GM19397 (cell line): ENCODE measurements around the gene ATP10A.

Experiments used
- ATAC-seq: cut with Tn5 transposase; IDR thresholded peaks from one replicate; pipeline ENCODE4 v1.9.1; 2021; ENCODE audit warnings: mild to moderate bottlenecking, moderate library complexity; ENCODE audit not compliant: unreplicated experiment

ATP10A gene

GRCh38 chr15:25708391-25708790, 154.7 kb downstream of the ATP10A start:
- no peak for ATAC-seq

DNA sequence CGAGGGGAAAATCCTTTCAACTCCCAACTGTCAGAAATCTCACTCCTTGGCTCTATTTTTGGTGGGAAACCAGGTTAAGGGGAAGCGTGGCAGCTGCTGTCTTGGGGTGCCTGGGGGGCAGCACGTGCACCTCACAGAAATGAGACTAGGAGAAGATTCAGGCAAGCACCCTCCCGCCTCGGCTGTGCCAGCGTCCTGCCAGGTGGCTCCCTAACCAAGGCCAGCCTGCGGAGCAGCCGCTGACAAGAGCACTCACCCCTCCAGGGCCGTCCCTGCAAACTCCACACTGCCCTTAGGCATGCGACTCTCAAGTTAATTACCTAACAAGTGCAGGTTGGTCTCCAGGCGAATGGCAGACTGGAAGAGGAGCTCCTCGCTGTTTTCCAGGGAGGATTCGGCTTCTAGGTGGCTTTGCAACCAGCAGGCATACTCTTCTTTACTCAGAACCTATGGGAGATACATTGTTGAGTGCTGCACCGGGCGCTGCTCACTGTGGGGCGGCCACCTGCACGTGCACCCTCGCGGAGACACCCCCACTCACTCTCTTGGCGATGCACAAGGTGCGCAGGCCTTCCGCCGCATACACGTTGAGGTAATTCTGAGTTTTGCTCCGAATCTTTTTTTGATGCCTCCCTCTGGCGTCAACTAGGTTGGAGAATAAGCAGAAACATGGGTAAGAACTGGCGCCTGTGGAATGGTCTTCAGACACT, 155.3 kb downstream of the ATP10A start:
- no peak for ATAC-seq

GRCh38 chr15:25706176-25706955, 156.8 kb downstream of the ATP10A start:
- ATAC-seq: no peak

- no peak for ATAC-seq
Observed at GRCh38 chr15:25705433-25706115, 157.6 kb downstream of the ATP10A start.

GRCh38 chr15:25703726-25704125, 159.4 kb downstream of the ATP10A start:
- ATAC-seq: no peak

- no peak for ATAC-seq
Observed at GRCh38 chr15:25701721-25702465, 161.2 kb downstream of the ATP10A start.

- no peak for ATAC-seq
Observed at GRCh38 chr15:25700916-25701315, 162.2 kb downstream of the ATP10A start.

GRCh38 chr15:25697586-25697985, 165.5 kb downstream of the ATP10A start:
- ATAC-seq: no peak

DNA sequence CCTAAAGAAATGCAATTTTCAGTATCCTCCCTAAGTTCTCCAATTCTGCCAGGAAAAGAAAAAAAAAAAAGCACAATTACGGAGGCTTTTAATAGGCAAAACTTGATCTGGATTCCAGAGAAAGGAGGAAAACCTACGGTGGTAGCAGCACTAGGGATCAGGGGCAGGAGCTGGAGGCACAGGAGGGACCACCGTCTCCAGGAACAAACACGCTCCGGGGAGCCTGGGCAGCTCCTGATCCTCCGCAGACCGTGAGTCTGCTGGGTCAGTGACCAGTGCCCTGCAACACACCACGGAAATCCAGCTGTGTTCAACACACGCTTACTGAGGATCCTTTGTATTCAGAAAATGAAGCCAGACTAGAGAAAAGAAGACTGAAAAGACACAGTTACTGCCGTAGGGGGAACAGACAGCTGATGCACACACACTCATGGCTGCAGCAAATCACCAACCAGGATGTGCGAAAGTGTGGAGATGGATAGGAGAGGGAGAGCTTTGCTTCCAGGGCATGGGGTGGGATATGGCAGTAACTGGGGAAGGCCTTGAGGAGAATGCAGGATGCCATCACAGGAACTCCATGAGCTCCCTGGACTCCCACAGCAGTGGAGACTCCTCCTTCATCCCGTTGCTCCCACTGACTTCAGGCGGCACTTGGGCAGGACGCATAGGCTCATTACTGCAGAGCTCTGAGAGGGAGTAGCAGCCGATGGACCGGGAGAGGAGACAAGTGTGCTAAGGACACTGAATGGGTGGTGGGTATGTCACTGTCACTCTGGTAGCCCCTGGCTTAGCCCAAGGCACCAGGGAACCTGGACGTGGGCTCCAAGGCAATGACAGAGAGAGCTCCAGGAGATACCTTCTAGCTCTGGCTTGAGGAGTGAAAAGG, 167.0 kb downstream of the ATP10A start:
- no peak for ATAC-seq

GRCh38 chr15:25694823-25695312, 168.3 kb downstream of the ATP10A start:
- no peak for ATAC-seq

DNA sequence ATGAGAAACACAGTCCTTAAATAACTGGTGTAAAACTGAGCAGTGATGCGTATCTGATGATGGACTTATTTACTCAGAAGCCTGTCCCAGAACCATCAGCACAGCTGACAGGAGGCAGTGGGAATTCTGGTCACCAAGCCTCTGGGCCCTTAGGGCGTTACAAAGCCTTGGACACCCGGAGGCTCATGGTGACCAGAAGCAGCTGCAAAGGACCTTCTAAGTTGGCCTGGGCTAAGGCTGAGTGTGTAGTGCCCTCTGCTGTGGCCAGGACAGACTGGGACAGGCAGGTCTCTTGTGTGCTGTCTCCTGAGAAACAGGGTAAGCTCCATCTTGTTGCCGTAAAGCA, 168.9 kb downstream of the ATP10A start:
- ATAC-seq: no peak

- no peak for ATAC-seq
Observed at GRCh38 chr15:25693321-25694238, 169.5 kb downstream of the ATP10A start.

DNA sequence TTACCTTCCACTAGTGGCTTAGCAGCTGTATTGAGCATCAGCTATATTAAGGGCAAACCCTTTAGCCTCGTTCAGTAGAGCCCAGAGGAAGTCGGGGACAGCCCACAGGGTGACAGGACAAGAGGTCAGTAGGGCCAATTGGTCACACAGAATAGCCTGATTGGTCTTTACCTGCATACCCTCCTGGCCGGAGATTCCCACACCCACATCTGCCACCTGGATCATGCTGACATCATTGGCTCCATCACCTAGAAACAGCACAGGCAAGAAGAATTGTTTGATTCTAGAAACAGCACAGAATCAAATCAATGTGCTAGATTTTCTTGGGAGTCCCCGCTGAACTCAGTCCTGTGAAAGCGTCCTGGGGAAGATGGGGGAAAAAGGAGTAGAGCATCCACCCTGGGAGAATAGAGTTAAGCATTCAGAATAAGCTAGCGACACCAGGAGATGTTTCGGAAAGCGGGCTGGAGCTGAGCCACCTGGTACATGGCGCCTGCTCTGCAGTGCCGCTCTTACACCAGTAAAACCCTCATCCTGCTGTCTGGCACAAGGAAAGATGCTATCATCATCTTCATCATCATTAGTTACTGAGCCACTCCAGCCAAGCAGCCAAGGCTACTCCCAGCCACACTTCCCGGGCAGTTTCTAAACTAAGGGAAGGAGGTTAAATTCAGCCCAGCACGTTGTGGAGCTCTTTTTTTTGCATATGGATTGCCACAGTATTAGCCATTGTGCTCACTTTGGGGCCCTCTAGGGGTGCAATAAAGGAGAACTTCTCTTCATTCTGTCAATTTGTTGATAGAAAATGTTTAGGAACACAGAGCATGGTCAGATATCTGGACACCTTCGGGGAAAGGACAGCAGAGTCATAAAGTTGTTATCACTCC, 171.3 kb downstream of the ATP10A start:
- no peak for ATAC-seq

DNA sequence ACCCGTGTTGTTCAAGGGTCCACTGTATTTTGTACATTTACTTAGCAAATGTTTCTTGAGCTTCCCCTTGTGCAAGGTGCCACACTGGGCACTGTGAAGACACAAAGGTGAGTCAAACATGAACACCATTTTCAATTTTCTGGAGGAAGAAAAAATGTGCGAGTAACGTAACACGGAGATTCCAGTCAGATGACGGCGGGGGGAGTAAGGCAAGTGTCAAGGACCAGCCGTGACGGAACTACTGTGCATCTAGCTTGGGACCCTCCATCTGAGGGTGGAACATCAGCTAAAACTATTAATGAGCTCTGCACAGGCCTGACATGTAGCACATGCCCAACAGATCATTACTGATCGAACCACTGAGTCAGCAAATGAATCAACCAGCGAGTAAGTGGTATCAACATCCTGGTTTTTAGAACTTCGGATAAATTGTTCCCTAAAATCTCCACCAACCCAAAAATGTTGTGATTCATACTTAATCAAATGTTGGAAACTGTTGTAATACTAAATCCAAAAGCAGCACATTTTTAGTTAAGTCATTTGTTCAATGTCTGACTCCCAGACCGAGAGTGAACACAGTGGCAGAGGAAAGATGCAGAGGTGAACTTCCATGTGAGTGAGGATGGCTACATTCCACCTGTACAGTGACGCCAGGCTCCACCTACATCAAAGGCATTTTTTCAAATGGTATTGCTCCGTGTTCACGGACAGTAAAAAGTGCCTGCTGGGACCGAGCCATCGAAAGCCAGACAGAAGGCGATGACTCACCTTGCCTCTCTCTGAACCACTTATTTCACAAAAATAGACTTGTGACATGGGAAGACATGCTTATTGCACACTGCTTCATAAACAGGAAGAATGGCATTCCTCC, 172.2 kb downstream of the ATP10A start:
- no peak for ATAC-seq

DNA sequence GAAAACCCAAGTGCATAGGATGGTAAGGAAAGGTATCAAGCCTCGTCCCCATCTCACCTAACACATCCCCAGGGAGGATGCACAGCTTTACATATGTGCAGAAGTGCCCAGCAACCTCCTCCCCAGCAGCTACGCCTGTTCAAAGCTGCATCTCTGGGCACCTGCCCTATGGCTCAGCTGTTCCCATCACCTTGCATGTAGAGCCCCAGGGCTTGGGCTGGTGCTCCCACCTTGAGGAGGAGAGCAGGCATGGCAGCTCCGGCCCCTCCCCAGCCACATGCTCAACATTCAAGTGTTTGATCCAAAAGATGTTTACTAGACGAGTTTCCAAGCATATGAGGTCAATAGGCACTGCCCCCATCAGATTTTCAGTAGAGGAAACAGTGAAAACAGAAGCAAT, 173.5 kb downstream of the ATP10A start:
- ATAC-seq: no peak

DNA sequence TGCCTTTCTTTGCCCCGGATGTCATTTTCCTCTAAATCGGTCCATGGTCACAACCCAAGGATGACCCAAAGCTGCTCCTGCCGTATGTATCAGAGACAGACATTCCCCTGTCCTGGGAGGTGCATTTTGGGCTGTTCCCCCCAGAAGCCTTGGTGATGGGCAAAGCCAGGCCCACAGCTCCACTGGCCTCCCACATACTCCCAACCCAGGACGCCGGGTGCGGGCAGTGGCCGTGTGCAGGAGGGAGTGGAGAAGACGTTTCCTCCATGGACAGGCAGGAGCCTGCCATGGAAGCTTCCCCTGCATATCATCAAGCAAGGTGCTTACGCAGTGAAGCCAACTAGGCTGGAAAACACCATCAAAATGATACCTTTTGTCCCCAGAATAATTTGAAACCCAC, 175.0 kb downstream of the ATP10A start:
- ATAC-seq: no peak

GRCh38 chr15:25687689-25688088, 175.4 kb downstream of the ATP10A start:
- ATAC-seq: no peak
